ENCODE results near the gene RALGPS1.
"Not testable (repeated sequence)": the region's sequence is repeated elsewhere in the genome, so short reads cannot be mapped to it uniquely, and the experiment has no call there.

Gene RALGPS1

GRCh38 chr9:126989847-126990842, 75.6 kb downstream of the RALGPS1 start:
- DNase-seq = no peak

DNA sequence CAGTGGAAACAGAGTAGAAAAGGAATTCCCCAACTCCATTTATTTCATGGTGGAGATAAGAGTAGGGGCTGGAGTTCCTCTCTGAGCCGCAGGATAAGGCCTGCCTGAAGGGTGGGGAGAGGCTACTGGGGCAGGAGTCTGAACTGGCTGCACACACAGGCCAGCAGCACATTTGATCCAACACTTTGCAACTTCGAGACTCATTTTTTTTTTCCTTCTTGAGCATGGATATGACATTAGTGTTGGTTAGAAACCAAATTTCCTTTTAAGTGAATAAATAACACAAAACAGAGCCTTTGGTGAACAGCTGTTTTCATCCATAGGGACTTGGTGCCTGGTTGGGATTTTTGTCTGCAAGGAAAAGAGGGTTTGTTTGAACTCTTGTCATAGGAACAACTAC, 76.6 kb downstream of the RALGPS1 start:
- DNase-seq = no peak

GRCh38 chr9:126992427-126992826, 77.8 kb downstream of the RALGPS1 start:
- DNase-seq = no peak

DNA sequence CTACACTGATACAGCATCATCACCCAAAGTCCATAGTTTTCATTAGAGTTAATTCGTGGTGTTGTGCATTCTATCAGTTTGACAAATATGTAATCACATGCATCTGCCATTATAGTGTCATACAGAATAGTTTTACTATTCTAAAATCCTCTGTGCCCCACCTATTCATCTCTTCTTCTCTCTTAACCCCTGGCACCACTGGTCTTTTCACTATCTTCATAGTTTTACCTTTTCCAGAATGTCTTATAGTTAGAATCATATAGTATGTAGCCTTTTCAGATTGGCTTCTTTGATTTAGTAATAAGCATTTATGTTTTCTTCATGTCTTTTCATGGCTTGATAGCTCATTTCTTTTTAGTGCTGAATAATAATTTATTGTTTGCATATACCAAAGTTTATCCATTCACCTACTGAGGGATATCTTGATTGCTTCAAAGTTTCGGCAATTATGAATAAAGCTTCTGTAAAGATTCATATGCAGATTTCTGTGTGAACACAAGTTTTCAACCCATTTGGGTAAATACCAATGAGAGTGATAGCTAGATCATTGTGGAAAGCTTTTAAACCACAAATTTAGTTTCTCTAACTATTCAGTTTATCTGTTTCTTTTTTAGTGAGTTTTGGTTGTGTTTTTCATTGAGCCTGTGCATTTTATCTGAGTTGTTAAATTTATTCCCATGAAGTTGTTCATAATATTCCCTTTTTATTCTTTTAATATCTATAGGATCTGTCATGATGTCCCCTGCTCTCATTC, 84.9 kb downstream of the RALGPS1 start:
- DNase-seq = no peak

GRCh38 chr9:127004946-127005769, 90.6 kb downstream of the RALGPS1 start:
- DNase-seq = peak; percentile 40

- DNase-seq = no peak
These were observed 91.3 kb downstream of the RALGPS1 start for GRCh38 chr9:127005770-127006314.

DNA sequence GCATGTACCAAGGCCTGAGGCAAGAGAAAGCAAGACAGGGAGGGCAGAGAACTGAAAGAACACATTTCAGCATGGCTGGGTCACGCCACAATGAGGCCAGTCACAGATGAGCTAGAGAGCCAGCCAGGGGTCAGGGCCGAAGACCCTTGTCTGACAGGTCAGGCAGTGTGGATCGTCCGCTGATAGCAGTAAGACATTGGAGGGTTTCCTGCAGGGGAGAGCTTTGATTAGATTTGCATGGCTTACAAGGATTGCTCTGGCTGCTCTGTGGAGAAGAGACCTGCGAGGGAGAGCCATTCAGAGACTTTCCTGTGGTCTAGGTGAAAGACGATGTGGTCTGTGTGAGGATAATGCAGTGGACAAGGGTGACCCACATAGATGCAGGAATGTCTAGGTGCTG, 93.1 kb downstream of the RALGPS1 start:
- no peak for DNase-seq

GRCh38 chr9:127008076-127008475, 93.5 kb downstream of the RALGPS1 start:
- no peak for DNase-seq

DNA sequence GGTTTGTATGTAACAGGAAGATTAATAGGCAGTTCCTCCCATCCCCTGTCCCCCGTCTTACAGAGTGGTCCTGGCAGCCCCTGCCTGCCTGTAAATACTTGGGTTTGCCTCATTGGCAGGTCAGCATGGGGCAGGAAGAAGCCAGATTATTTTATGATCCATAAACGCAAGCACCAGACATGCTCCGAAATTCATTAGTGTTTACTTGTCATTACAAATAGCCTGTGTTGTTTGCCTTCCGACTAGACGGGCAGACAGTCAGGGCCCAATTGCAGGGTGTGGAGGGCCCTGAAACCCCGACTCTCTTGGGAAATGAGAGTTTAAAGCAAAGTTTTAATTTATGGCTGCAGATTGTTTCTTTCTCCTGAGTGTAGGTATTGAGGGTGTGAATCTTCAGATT, 97.2 kb downstream of the RALGPS1 start:
- no peak for DNase-seq

GRCh38 chr9:127012250-127012649, 97.7 kb downstream of the RALGPS1 start:
- DNase-seq = no peak

GRCh38 chr9:127013597-127013996, 99.0 kb downstream of the RALGPS1 start:
- DNase-seq = peak; percentile 24

DNA sequence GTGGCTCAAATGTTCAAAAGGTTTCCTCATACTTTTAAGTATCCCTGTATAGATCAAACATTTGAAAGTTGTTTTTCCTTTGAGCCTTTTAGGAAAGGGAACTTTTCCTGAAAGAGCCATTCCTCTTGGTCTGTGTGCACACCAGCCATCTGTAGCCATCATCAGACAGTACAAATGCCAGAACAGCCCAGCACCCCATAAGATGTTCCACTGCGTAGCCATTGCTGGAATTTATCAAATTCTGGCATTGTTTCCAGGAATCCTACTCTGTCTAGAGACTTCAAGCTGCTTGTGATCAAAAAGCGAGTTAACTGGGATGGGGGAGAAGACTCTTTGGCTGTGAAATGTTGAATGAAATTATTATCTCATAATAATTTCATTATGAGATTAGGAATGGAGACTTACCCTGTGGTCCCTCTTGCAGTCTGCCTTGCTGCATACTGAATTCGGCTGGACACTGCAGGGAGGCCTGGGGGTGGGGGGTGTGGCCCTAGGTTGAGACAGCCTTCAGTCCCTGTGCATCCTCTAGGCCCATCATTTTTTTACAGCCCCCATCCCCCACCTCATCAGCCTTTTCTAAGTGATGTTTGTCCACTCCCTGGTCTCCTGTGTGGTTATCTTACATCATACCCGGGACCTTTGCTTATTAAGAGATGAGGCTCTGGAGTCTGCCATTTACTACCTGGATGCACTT, 99.8 kb downstream of the RALGPS1 start:
- DNase-seq = peak; percentile 85

DNA sequence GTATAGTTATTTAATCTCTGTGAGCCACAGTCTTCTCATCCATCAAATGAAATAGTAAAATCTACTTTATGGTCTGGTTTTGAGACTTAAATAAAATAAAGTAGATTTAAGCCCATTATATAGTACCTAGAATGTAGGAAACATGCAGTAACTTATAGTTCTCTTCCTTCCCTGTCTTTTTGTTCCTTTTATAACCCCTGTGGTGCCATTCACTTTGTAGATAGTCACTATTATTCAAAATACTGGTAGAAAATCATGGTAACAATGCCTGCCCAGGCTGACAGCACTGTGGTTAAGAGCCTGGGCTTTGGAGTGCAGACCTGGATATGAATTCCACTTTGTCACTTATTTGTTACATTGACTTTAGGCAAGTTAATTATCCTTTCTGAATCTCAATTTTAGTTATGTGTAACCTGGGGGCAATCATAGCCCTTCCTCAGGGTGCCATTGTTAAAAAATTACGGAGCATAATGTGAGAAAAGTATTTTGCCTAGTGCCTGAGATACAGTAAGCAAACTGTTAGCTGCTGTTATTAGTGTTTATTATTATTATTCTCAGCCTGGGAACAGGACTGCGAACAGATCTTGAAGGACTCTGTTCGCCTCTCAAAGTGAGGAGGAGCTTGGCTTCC, 100.4 kb downstream of the RALGPS1 start:
- DNase-seq = no peak

GRCh38 chr9:127015921-127016512, 101.4 kb downstream of the RALGPS1 start:
- DNase-seq = no peak

DNA sequence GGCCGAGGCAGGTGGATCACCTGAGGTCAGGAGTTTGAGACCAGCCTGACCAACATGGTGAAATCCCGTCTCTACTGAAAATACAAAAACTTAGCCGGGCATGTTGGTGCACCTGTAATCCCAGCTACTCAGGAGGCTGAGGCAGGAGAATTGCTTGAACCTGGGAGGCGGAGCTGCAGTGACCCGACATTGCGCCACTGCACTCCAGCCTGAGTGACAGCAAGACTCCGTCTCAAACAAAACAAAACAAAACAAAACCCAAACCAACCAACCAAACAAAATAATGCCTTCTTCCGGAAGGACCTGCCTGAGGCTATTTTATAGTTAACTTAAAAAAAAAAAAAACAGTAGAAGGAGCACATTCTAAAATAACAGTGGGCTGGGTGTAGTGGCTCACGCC, 103.4 kb downstream of the RALGPS1 start:
- DNase-seq = not testable (repeated sequence)

DNA sequence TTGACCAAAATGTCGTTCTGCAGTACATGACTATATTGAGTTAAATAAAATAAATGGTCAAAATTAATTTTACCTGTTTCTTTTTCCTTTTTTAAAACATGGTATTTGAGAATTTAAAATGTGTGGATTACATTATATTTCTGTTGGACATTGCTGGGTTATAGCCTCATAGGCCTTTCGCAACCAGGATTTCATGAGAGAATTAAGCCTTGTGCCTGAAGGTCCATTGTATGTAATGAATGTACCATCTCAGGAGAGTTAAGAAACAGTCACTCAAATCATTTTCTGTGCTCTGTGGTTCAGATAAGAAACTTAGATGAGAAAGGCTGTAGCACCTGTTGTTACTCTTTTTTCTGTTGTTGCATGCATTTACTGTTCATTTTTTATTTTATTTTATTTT, 104.4 kb downstream of the RALGPS1 start:
- DNase-seq = peak; percentile 30

DNA sequence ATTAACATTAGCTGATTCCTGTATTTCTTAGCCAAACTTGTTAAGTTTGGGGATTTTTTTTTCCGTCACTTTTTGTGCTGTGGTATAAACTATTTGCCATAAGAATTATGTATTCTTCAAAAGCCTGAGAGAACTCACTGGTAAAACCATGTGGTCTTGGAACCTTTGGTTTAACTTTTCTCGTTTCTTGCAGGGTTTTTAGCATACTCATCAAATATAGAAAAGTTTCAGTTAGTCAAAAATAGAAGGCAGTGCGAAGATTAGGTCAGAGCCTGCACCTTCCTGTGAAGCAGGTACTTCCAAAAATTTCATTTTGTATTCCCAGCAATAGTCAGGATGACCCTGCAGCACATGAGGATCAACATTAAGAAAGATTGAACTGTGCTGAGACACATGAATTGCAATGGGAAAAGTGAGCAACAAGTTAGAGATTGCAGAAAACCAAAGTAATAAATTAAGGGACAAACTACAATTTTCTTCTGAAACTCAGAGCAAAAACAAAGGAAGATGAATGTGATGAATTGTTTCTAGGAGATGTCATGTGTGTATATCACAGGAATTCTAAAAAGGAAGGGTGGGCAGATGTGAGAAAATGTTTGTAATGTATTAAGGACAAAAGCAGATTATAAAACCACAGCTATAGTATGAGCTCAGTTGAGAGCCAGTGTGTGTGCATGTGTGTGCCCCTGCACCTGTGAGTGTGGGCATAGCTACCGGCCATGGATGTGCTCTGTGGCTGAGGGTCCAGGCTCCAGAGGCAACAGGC, 105.6 kb downstream of the RALGPS1 start:
- peak; percentile 17 for DNase-seq

DNA sequence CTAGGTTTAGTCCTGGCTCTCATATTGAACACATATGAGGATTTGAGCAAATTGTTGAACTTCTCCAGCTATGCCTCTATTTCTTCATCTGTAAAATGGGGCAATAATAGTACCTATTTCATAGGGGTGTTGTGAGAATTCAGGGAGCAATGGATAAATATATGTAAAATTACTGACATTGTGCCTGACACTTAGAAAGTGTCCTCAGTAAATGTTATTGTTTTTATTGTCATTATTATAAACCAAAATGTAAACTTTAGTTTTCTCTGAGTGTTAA, 106.2 kb downstream of the RALGPS1 start:
- DNase-seq = no peak

GRCh38 chr9:127021664-127022363, 107.2 kb downstream of the RALGPS1 start:
- DNase-seq = peak; percentile 99

All from fibroblast of upper back skin (primary cell).